HFF-Myc (cell line): ENCODE data around the gene RAB3GAP2.
"Not testable (repeated sequence)": the region's sequence is repeated elsewhere in the genome, so short reads cannot be mapped to it uniquely, and the experiment has no call there.

Experiments used
- DNase-seq: peaks from one replicate; pipeline ENCODE4 v3.0.0-alpha.2; 2011; ENCODE audit warnings: low read depth; ENCODE audit errors: extremely low read depth
- H3K4me3 ChIP-seq: replicated peaks from 2 replicates; pipeline ENCODE4 v1.5.1; 2011; ENCODE audit warnings: low read depth, mild to moderate bottlenecking, control low read depth, low read length
- CTCF ChIP-seq: IDR thresholded peaks from 2 replicates; pipeline ENCODE4 v1.5.1; 2012; ENCODE audit warnings: mild to moderate bottlenecking, low read depth, low read length, control low read depth; ENCODE audit errors: missing control alignments

Gene RAB3GAP2

GRCh38 chr1:220239966-220240365 is 32.3 kb downstream of the RAB3GAP2 start:
- H3K4me3 ChIP-seq = no peak overlapping the region
- no peak for DNase-seq
- no peak for TF ChIP-seq CTCF

- no peak for DNase-seq
- no peak for TF ChIP-seq CTCF
- no peak overlapping the region for H3K4me3 ChIP-seq
Measured at GRCh38 chr1:220239213-220239612, 33.0 kb downstream of the RAB3GAP2 start.

- DNase-seq, H3K4me3 ChIP-seq: not testable (repeated sequence)
Measured at GRCh38 chr1:220236278-220236677, 36.0 kb downstream of the RAB3GAP2 start.

- no peak overlapping the region for H3K4me3 ChIP-seq
- DNase-seq = no peak
- TF ChIP-seq CTCF = no peak
Measured at GRCh38 chr1:220235462-220235861, 36.8 kb downstream of the RAB3GAP2 start.

- no peak overlapping the region for H3K4me3 ChIP-seq
- DNase-seq = no peak
- TF ChIP-seq CTCF = no peak
Measured at GRCh38 chr1:220233927-220234326, 38.3 kb downstream of the RAB3GAP2 start.

- no peak for DNase-seq
- no peak overlapping the region for H3K4me3 ChIP-seq
- no peak for TF ChIP-seq CTCF
Measured at GRCh38 chr1:220229771-220230170, 42.5 kb downstream of the RAB3GAP2 start.

- no peak overlapping the region for H3K4me3 ChIP-seq
- no peak for TF ChIP-seq CTCF
- no peak for DNase-seq
Measured at GRCh38 chr1:220227393-220227792, 44.9 kb downstream of the RAB3GAP2 start.
